HepG2 (cell line): ENCODE data around the gene PTPN14.

Experiments used
- ATF3 ChIP-seq: sonication (generic); formaldehyde crosslinking; IDR thresholded peaks from 2 replicates; pipeline ENCODE4 v1.4.0; 2020; ENCODE audit warnings: missing genetic modification reagents
- CBX5 ChIP-seq: sonication (generic); formaldehyde crosslinking; IDR thresholded peaks from 2 replicates; pipeline ENCODE4 v1.4.0; 2020; ENCODE audit warnings: missing genetic modification reagents, borderline replicate concordance
- CTCF ChIP-seq: sonication (generic); formaldehyde crosslinking; IDR thresholded peaks from 2 replicates; pipeline ENCODE4 v1.5.0; 2020; ENCODE audit warnings: mild to moderate bottlenecking, missing genetic modification reagents, moderate library complexity
- KAT8 ChIP-seq: IDR thresholded peaks from 2 replicates; pipeline ENCODE4 v1.6.1; 2016; ENCODE audit warnings: missing genetic modification reagents, missing compliant biosample characterization
- MIER3 ChIP-seq: IDR thresholded peaks from 2 replicates; pipeline ENCODE4 v1.6.1; 2016; ENCODE audit warnings: missing compliant biosample characterization, borderline replicate concordance
- REPIN1 ChIP-seq: sonication (generic); formaldehyde crosslinking; IDR thresholded peaks from 2 replicates; pipeline ENCODE4 v1.8.0; 2022; ENCODE audit warnings: missing genetic modification reagents, low read depth, mild to moderate bottlenecking, borderline replicate concordance

GRCh38 chr1:214318956-214319736 lies 232.3 kb downstream of the PTPN14 start:
- TF ChIP-seq MIER3 (CRISPR knock-in tag): no peak
- no peak for TF ChIP-seq REPIN1 (CRISPR knock-in tag)
- no peak for TF ChIP-seq KAT8 (CRISPR knock-in tag)
- no peak for TF ChIP-seq ATF3 (CRISPR knock-in tag)
- no peak for TF ChIP-seq CBX5 (CRISPR knock-in tag)
- peak; percentile 34 for TF ChIP-seq CTCF (CRISPR knock-in tag)
